CD4-positive, alpha-beta T cell (primary cell): ENCODE measurements around the gene SBNO2. TPM values are rescaled to one million over a fixed set of nuclear protein-coding genes. Genes with fewer than 3 reads are reported as not detected.
"Not testable (repeated sequence)": the region's sequence is repeated elsewhere in the genome, so short reads cannot be mapped to it uniquely, and the experiment has no call there.

Experiments used
- ATAC-seq: fragments of 200-7000 bp; cut with Tn5 transposase; one replicate; pipeline ENCODE4 v1.10.0; 2022; ENCODE audit warnings: mild to moderate bottlenecking; ENCODE audit not compliant: poor library complexity
- CTCF ChIA-PET: fragments of 350-600 bp; sonication (Branson Sonifier 250); formaldehyde crosslinking; loops from one replicate; lab custom pipeline; 2021; ENCODE audit warnings: antibody characterized with exemption, inconsistent platforms; lab: Charles Lee
- POLR2A ChIA-PET: fragments of 350-600 bp; sonication (Branson Sonifier 250); formaldehyde crosslinking; loops from one replicate; lab custom pipeline; 2021; ENCODE audit warnings: antibody characterized with exemption, inconsistent platforms; lab: Charles Lee
- DNase-seq, 14 experiments: peaks; one replicate each; pipeline ENCODE4 v3.0.0-alpha.2; 2013 to 2020; ENCODE audit warnings: mixed read lengths in 2 of 14
- H3K27ac ChIP-seq, 2 donors: one replicate each; pipeline versions ENCODE4 v1.5.1 to v1.7.0; 2013; ENCODE audit warnings: low read length in 2 of 2, low read depth in 1 of 2, mild to moderate bottlenecking in 1 of 2
- H3K27me3 ChIP-seq, 2 experiments: 1 replicate in 1 of 2; 2 replicates in 1 of 2; pipeline versions ENCODE4 v1.6.1 to v1.7.0; 2013; ENCODE audit warnings: low read length in 2 of 2, control low read depth in 1 of 2, mild to moderate bottlenecking in 1 of 2, moderate library complexity in 1 of 2; ENCODE audit not compliant: insufficient read depth in 2 of 2, control insufficient read depth in 1 of 2
- H3K36me3 ChIP-seq: one replicate; pipeline ENCODE4 v1.6.1; 2013; ENCODE audit warnings: low read length, control low read depth; ENCODE audit not compliant: insufficient read depth
- H3K4me1 ChIP-seq: one replicate; pipeline ENCODE4 v1.6.1; 2013; ENCODE audit warnings: low read length, control low read depth; ENCODE audit not compliant: insufficient read depth
- H3K4me3 ChIP-seq: one replicate; pipeline ENCODE4 v1.5.1; 2013; ENCODE audit warnings: mild to moderate bottlenecking, low read length, moderate library complexity
- H3K9me3 ChIP-seq, 2 experiments: 1 replicate in 1 of 2; 2 replicates in 1 of 2; pipeline versions ENCODE4 v1.6.1 to v1.7.0; 2013; ENCODE audit warnings: low read length in 2 of 2, mild to moderate bottlenecking in 2 of 2, control low read depth in 1 of 2, moderate library complexity in 1 of 2; ENCODE audit not compliant: control insufficient read depth in 1 of 2, insufficient read depth in 1 of 2
- H3K27ac Mint-ChIP-seq: one replicate; pipeline ENCODE4 v1.8.0; 2020; ENCODE audit warnings: mixed read lengths
- H3K27me3 Mint-ChIP-seq: one replicate; pipeline ENCODE4 v1.8.0; 2021; ENCODE audit warnings: mixed read lengths
- H3K36me3 Mint-ChIP-seq: one replicate; pipeline ENCODE4 v1.8.0; 2021; ENCODE audit warnings: low read depth, mixed read lengths
- H3K4me1 Mint-ChIP-seq: one replicate; pipeline ENCODE4 v1.8.0; 2021; ENCODE audit warnings: low read depth, mixed read lengths
- H3K4me3 Mint-ChIP-seq: one replicate; pipeline ENCODE4 v1.8.0; 2020; ENCODE audit warnings: mild to moderate bottlenecking, mixed read lengths
- H3K9me3 Mint-ChIP-seq: one replicate; pipeline ENCODE4 v1.8.0; 2020; ENCODE audit warnings: mixed read lengths
- intact Hi-C, 2 experiments: fragments of 100-400 bp; cut with DNase I in 1 of 2; cut with micrococcal nuclease in 1 of 2; formaldehyde crosslinking; loops; one replicate each; pipeline versions ENCODE4 v1.15.1 to v1.9.0; 2023 to 2025; cut with DNase I, micrococcal nuclease
- total RNA-seq, 174 experiments: library from RNA in 2 of 174; stranded (reverse) in 2 of 174; gene quantifications; one replicate each; pipeline ENCODE4 v1.2.3 and lab custom pipeline; 2021 to 2026
- TF ChIP-seq, protein P1 (sequence below): fragments of 200-600 bp; IDR thresholded peaks from one replicate; pipeline ENCODE4 v1.8.0; 2022; ENCODE audit warnings: antibody characterized with exemption, mild to moderate bottlenecking

The SBNO2 gene
- total RNA-seq, 2 experiments from 2014 or later = 126 to 137 TPM

DNA sequence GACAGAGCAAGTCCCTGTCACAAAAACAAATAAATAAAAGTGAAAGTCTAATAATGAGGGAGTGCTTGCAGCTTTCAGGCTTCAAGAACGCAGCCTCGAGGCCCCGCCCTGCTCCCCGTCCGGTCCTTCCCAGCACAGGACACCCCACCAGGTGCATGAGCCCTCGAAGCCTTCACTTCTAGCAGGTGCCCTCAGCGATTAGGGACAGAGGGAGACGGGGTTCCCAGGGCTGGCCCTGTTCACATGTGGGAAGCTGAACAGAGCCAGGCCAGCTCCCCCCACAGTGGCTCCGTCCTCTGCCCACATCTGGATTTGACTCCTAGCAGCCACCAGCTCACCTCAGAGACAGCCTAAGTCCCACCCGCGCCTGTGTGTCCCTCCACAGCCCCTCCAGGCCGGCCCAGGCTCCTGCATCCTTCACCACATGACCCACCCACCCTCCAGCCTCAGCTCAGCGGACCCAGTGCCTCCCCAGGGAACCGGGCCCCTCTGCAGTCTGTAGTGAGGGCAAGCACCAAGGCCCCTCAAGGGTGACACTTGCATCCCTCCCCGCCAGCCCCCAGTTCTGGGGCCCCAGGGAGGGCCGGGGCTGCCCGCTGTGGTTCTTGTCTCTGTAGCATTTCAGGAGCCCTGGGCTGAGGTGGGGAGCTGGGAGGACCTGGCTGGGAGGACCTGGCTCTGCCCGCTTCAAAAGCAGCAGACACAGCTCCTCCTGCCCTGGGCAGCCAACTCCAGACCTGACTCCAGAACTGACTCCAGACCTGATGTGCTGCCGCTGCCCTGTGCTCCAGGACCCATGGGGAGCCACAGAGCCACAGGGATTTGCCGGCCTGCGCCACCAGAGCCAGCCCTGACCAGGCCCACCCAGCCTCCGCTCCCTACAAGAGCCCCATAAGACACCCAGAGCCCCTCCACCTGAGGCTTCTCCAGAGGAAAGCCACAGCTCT is 43.0 kb downstream of the SBNO2 start:
- DNase-seq (peak in 13 of 14 experiments; percentile 42 to 83 (median 67)), ATAC-seq (peak; percentile 15)
- ChIA-PET POLR2A (interaction anchor here (0.7 to 4.8 kb wide), 18 partner anchors 11 to 138 kb away, joined by 3 to 27 read pairs (median 6); partner anchors contain the start of genes ARHGAP45, CIRBP and SBNO2), CTCF (interaction anchor here (0.9 to 3.3 kb wide), 4 partner anchors 18 to 267 kb away, joined by 3 to 18 read pairs (median 4); no protein-coding TSS in a partner anchor)
- Histone ChIP-seq H3K36me3 (peaks cover 26% of the 10 kb centered on the region), H3K4me1 (peaks cover 90% of the 10 kb centered on the region), H3K27me3 (no peaks in the 10 kb centered on the region), H3K27ac (peak overlapping the region; percentile 87 to 92), H3K4me3 (peak overlapping the region; percentile 95), H3K9me3 (peaks cover 0 to 8% of the 10 kb centered on the region in 2 experiments)
- Mint-ChIP-seq H3K36me3 (peaks cover 18% of the 10 kb centered on the region), H3K4me1 (peaks cover 32% of the 10 kb centered on the region), H3K4me3 (peak overlapping the region; percentile 90), H3K9me3 (no peaks in the 10 kb centered on the region), H3K27ac (peak overlapping the region; percentile 96), H3K27me3 (no peaks in the 10 kb centered on the region)
- TF ChIP-seq, protein P1, sequence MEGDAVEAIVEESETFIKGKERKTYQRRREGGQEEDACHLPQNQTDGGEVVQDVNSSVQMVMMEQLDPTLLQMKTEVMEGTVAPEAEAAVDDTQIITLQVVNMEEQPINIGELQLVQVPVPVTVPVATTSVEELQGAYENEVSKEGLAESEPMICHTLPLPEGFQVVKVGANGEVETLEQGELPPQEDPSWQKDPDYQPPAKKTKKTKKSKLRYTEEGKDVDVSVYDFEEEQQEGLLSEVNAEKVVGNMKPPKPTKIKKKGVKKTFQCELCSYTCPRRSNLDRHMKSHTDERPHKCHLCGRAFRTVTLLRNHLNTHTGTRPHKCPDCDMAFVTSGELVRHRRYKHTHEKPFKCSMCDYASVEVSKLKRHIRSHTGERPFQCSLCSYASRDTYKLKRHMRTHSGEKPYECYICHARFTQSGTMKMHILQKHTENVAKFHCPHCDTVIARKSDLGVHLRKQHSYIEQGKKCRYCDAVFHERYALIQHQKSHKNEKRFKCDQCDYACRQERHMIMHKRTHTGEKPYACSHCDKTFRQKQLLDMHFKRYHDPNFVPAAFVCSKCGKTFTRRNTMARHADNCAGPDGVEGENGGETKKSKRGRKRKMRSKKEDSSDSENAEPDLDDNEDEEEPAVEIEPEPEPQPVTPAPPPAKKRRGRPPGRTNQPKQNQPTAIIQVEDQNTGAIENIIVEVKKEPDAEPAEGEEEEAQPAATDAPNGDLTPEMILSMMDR = no peak
- intact Hi-C loops = loop anchor here (5.0 kb wide), 2 partner anchors 41 to 61 kb away; partner anchors contain the start of gene SBNO2 (in 1 of the 2)

DNA sequence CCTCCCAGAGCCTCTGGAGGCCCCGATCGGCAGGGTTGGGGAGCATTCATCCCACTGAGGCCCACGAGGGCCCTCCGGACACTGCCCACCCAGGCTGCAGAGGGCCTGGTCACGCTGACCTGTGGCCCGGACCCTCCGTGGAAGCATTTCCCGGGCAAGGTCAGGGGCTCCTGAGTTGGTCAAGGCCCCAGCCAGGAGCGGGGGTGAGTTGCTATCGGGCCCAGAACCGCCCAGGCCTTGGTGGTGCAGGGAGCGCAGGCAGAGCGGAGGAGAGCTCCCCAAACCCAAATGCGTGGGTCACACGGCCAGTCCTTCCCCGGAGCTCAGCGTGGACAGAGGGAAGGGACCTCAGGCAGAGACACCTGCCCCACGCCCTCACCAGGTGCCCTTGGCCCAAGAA is 44.5 kb downstream of the SBNO2 start:
- peak overlapping the region in 1 of 2 donors; percentile 34 for H3K27ac ChIP-seq
- POLR2A ChIA-PET = interaction anchor here (2.3 to 4.8 kb wide), 4 partner anchors 17 to 140 kb away, joined by 8 to 27 read pairs (median 14); partner anchors contain the start of genes ARHGAP45 and CIRBP
- no peaks in the 10 kb centered on the region for H3K27me3 Mint-ChIP-seq

DNA sequence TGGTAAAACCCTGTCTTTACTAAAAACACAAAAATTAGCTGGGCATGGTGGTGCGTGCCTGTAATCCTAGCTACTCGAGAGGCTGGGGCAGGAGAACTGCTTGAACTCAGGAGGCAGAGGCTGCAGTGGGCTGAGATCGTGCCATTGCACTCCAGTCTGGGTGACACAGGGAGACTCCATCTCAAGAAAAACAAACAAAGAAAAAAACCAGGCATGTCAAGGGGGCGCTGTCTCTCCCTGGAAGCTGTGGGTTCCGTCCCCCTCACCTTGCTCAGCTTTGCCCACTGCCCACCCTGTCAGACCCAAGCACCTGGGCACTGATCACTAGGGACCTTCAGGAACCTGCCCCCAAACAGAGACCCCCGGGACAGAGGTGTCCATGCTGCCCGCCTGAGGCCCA is 45.0 kb downstream of the SBNO2 start:
- peaks cover 29% of the 10 kb centered on the region for H3K36me3 Mint-ChIP-seq
- ChIA-PET POLR2A (interaction anchor here (2.7 kb wide), 1 partner anchor 54 kb away, joined by 8 read pairs; no protein-coding TSS in a partner anchor), CTCF (interaction anchor here (0.5 to 3.3 kb wide), 2 partner anchors 16 to 57 kb away, joined by 3 to 18 read pairs; no protein-coding TSS in a partner anchor)
- peak overlapping the region; percentile 36 for H3K27ac Mint-ChIP-seq
- H3K36me3 ChIP-seq = peaks cover 44% of the 10 kb centered on the region
- H3K9me3 Mint-ChIP-seq, ATAC-seq, H3K9me3 ChIP-seq, intact Hi-C loops, H3K4me3 Mint-ChIP-seq, H3K27me3 Mint-ChIP-seq, H3K27me3 ChIP-seq, H3K4me3 ChIP-seq, DNase-seq: not testable (repeated sequence)
- peaks cover 27% of the 10 kb centered on the region for H3K4me1 Mint-ChIP-seq
- peaks cover 83% of the 10 kb centered on the region for H3K4me1 ChIP-seq
- H3K27ac ChIP-seq = peak overlapping the region in 1 of 2 donors; percentile 34

More for the DNA sequence above, 44.5 kb downstream of the SBNO2 start:
- CTCF ChIA-PET = interaction anchor here (3.3 kb wide), 1 partner anchor 16 kb away, joined by 18 read pairs; no protein-coding TSS in a partner anchor
- Mint-ChIP-seq H3K4me1 (peaks cover 27% of the 10 kb centered on the region), H3K9me3 (no peaks in the 10 kb centered on the region), H3K36me3 (peaks cover 29% of the 10 kb centered on the region), H3K27ac (peak overlapping the region; percentile 96), H3K4me3 (peak overlapping the region; percentile 90)
- Histone ChIP-seq H3K27me3 (no peaks in the 10 kb centered on the region), H3K4me3 (no peak overlapping the region), H3K36me3 (peaks cover 40% of the 10 kb centered on the region), H3K4me1 (peaks cover 83% of the 10 kb centered on the region), H3K9me3 (peaks cover 0 to 8% of the 10 kb centered on the region in 2 experiments)
- no peak for ATAC-seq
- DNase-seq = no peak
- TF ChIP-seq, protein P1 = no peak
- intact Hi-C loops = no loop called here
